Suprapubic skin (tissue), 4 donors: ENCODE data around the gene RFC4. TPM values are rescaled to one million over a fixed set of nuclear protein-coding genes. Genes with fewer than 3 reads are reported as not detected.

ENCODE experiments used
- DNase-seq, 2 donors: peaks; one replicate each; pipeline ENCODE4 v3.0.0-alpha.2; 2019; ENCODE audit warnings: low spot score in 2 of 2
- H3K27ac ChIP-seq: fragments of 200-600 bp; sonication (generic); one replicate; pipeline ENCODE4 v1.5.1; 2019
- H3K27me3 ChIP-seq: fragments of 200-600 bp; sonication (generic); one replicate; pipeline ENCODE4 v1.5.1; 2019
- H3K36me3 ChIP-seq: fragments of 200-600 bp; sonication (generic); one replicate; pipeline ENCODE4 v1.5.1; 2019
- H3K4me1 ChIP-seq: fragments of 200-600 bp; sonication (generic); one replicate; pipeline ENCODE4 v1.5.1; 2019
- H3K4me3 ChIP-seq: fragments of 200-600 bp; sonication (generic); one replicate; pipeline ENCODE4 v1.5.1; 2019; ENCODE audit warnings: mild to moderate bottlenecking
- H3K9me3 ChIP-seq: fragments of 200-600 bp; sonication (generic); one replicate; pipeline ENCODE4 v1.5.1; 2019
- CTCF ChIP-seq, 2 donors: fragments of 200-600 bp in 1 of 2; fragments of 450-650 bp in 1 of 2; sonication (generic) in 1 of 2; IDR thresholded peaks; one replicate each; pipeline ENCODE4 v1.5.1; 2016 to 2019; ENCODE audit warnings: antibody characterized with exemption in 2 of 2, mild to moderate bottlenecking in 1 of 2, moderate library complexity in 1 of 2
- EP300 ChIP-seq: sonication (generic); formaldehyde crosslinking; IDR thresholded peaks from one replicate; pipeline ENCODE4 v1.6.1; 2017; ENCODE audit warnings: antibody characterized with exemption
- POLR2A ChIP-seq, 2 donors: fragments of 450-650 bp; IDR thresholded peaks; one replicate each; pipeline ENCODE4 v1.6.1; 2017; ENCODE audit warnings: antibody characterized with exemption in 2 of 2, mild to moderate bottlenecking in 2 of 2, moderate library complexity in 2 of 2
- POLR2AphosphoS5 ChIP-seq, 3 donors: sonication (generic); formaldehyde crosslinking; IDR thresholded peaks; one replicate each; pipeline ENCODE4 v1.6.1; 2017; ENCODE audit warnings: antibody characterized with exemption in 3 of 3
- WGBS: methylation state at CpG from one replicate; pipeline ENCODE4 v1.1.5; 2018; 5-methylcytosine and 5-hydroxymethylcytosine counted together
- total RNA-seq, 4 donors: library from RNA; depleted of rRNA; stranded (reverse); fragments of >200 nt; gene quantifications; one replicate each; pipeline ENCODE4 v1.1.0, GENCODE V29; 2016

RFC4 gene
- total RNA-seq, 4 donors from 2014 or later, result 9.6 to 22.3 (median 15.8) TPM

- Histone ChIP-seq H3K9me3 (no peaks in the 10 kb centered on the region), H3K27ac (no peak within 1 kb of the TSS), H3K4me3 (no peak within 1 kb of the TSS), H3K36me3 (no peaks in the 10 kb centered on the region), H3K27me3 (peaks cover 20% of the 10 kb centered on the region), H3K4me1 (no peaks in the 10 kb centered on the region)
- 85% methylated on average over 7 of the region's 7 CpGs for WGBS
- no peak for TF ChIP-seq POLR2AphosphoS5 (IDR thresholded peaks at IDR 0.05)
- TF ChIP-seq CTCF (IDR thresholded peaks at IDR 0.05), result no peak
- TF ChIP-seq EP300, result no peak
- no peak for TF ChIP-seq POLR2A (IDR thresholded peaks at IDR 0.05)
- DNase-seq, result no peak
These were observed 36.2 kb upstream of the RFC4 start, which contains the start of gene ADIPOQ for GRCh38 chr3:186842426-186843038. Gene ADIPOQ (plus strand): TSS chr3:186842710. CDS start chr3:186853059, 10,349 bp downstream.

GRCh38 chr3:186841620-186842019 is 35.3 kb upstream of the RFC4 start:
- no peaks in the 10 kb centered on the region for H3K36me3 ChIP-seq
- TF ChIP-seq EP300, result no peak
- TF ChIP-seq POLR2AphosphoS5 (IDR thresholded peaks at IDR 0.05), result no peak
- no peak for TF ChIP-seq CTCF (IDR thresholded peaks at IDR 0.05)
- TF ChIP-seq POLR2A (IDR thresholded peaks at IDR 0.05), result no peak
- no peak for DNase-seq
- peaks cover 20% of the 10 kb centered on the region for H3K27me3 ChIP-seq
- no peaks in the 10 kb centered on the region for H3K4me1 ChIP-seq
- no peak overlapping the region for H3K4me3 ChIP-seq
- WGBS, result 48% methylated on average over 4 of the region's 4 CpGs
- no peak overlapping the region for H3K27ac ChIP-seq
- no peaks in the 10 kb centered on the region for H3K9me3 ChIP-seq

DNA sequence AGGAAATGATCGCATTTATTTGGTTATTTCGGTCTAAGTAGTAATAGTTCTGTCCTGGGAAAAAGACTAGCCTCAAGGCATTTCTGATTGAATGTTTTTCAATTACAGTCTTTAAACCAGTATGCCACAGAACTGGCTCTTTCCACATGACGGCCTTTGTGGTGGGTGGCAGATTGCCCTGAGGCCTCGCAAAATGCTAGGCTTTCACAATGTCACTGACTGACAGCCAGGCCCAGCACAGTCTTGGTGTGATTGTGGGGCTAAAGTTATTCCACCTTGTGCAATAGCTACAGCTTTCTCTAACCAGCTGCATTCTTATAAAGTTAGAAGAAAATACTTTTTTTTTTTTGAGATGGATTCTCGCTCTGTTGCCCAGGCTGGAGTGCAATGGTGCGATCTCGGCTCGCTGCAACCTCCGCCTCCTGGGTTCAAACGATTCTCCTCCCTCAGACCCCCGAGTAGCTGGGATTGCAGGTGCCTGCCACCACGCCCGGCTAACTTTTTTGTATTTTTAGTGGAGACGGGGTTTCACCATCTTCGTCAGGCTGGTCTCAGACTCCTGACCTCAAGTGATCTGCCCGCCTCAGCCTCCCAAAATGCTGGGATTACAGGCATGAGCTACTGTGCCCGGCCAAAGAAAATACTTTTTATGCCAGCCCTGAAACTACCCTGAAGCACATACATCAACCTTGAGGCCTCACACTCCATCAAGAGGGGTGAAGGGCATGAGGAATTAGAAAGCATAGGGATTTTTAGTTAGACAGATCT is 33.8 kb upstream of the RFC4 start:
- 83% methylated on average over 17 of the region's 17 CpGs for whole genome bisulfite sequencing
- Histone ChIP-seq H3K36me3 (no peaks in the 10 kb centered on the region), H3K27ac (no peak overlapping the region), H3K4me1 (no peaks in the 10 kb centered on the region), H3K9me3 (no peaks in the 10 kb centered on the region), H3K27me3 (peaks cover 14% of the 10 kb centered on the region), H3K4me3 (no peak overlapping the region)
- DNase-seq, result no peak
- no peak for TF ChIP-seq EP300
- TF ChIP-seq CTCF (IDR thresholded peaks at IDR 0.05), result no peak
- TF ChIP-seq POLR2A (IDR thresholded peaks at IDR 0.05), result no peak
- no peak for TF ChIP-seq POLR2AphosphoS5 (IDR thresholded peaks at IDR 0.05)

- peaks cover 5% of the 10 kb centered on the region for H3K4me1 ChIP-seq
- H3K27ac ChIP-seq, result no peak overlapping the region
- WGBS, result 65% methylated on average over 1 of the region's 1 CpG
- H3K27me3 ChIP-seq, result peaks cover 56% of the 10 kb centered on the region
- H3K4me3 ChIP-seq, result no peak overlapping the region
- H3K9me3 ChIP-seq, result no peaks in the 10 kb centered on the region
- no peak for TF ChIP-seq EP300
- no peak for TF ChIP-seq CTCF (IDR thresholded peaks at IDR 0.05)
- no peak for TF ChIP-seq POLR2AphosphoS5 (IDR thresholded peaks at IDR 0.05)
- TF ChIP-seq POLR2A (IDR thresholded peaks at IDR 0.05), result no peak
- no peaks in the 10 kb centered on the region for H3K36me3 ChIP-seq
- DNase-seq, result no peak
These were observed 26.0 kb upstream of the RFC4 start for GRCh38 chr3:186832276-186832675.

DNA sequence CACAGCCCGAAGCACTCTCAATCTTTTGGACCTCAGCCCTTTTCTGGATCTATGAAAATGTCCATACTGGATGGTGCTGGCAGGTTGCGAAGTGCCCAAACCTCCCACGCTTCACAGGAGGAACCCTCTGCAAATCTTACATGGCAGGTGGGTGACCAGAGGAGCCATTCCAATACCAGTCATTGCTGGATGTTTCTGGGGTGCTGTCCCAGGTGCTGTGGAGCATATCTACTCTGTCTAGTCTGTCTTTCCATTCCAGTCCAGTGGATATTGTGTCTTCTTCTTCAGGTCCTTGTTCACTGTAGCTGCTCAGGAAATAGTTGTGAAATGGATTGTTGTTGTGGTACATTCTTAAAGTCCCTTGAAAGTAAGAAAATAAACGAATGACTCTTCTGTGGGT is 25.5 kb upstream of the RFC4 start:
- Histone ChIP-seq H3K27me3 (peaks cover 57% of the 10 kb centered on the region), H3K27ac (no peak overlapping the region), H3K9me3 (no peaks in the 10 kb centered on the region), H3K4me3 (no peak overlapping the region), H3K36me3 (no peaks in the 10 kb centered on the region), H3K4me1 (peaks cover 9% of the 10 kb centered on the region)
- WGBS, result 50% methylated on average over 4 of the region's 4 CpGs
- DNase-seq, result no peak
- TF ChIP-seq POLR2A (IDR thresholded peaks at IDR 0.05), result no peak
- no peak for TF ChIP-seq CTCF (IDR thresholded peaks at IDR 0.05)
- TF ChIP-seq EP300, result no peak
- TF ChIP-seq POLR2AphosphoS5 (IDR thresholded peaks at IDR 0.05), result no peak
